Coronary artery (tissue), 2 donors: ENCODE measurements around the gene KAZN.

ENCODE experiments used
- DNase-seq: peaks from one replicate; pipeline ENCODE4 v3.0.0-alpha.2; 2017; ENCODE audit warnings: low spot score
- H3K27ac ChIP-seq, 2 donors: fragments of 200-600 bp; sonication (generic); one replicate each; pipeline ENCODE4 v1.5.1; 2016 to 2019
- H3K4me3 ChIP-seq: fragments of 200-600 bp; sonication (generic); 2 replicates; pipeline ENCODE4 v1.5.1; 2016; ENCODE audit warnings: mild to moderate bottlenecking, moderate library complexity
- TF ChIP-seq, protein P1 (sequence below): fragments of 200-600 bp; sonication (generic); IDR thresholded peaks from one replicate; pipeline ENCODE4 v1.5.1; 2019; ENCODE audit warnings: antibody characterized with exemption

The KAZN gene

DNA sequence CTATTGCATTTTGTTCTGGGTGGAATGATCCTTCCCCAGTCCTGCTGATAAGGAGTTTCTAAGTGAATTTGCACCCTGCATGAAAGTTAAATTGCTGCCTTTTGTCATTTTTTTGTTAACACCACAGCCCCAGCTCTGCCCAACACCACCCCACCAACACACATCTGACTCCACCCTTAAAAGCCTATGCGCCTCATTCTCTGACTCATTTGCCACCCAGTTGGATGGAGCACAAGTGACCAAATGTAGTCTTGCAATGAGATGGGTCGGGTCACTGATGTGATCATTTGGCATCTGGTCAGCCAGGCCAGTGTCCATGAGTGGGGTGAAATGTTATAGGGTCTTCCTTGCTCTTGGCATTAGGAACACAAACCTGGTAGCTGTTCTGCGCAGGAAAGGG, 256.8 kb downstream of the KAZN start:
- H3K4me3 ChIP-seq = no peak overlapping the region
- DNase-seq = no peak
- H3K27ac ChIP-seq = no peak overlapping the region
- TF ChIP-seq, protein P1, sequence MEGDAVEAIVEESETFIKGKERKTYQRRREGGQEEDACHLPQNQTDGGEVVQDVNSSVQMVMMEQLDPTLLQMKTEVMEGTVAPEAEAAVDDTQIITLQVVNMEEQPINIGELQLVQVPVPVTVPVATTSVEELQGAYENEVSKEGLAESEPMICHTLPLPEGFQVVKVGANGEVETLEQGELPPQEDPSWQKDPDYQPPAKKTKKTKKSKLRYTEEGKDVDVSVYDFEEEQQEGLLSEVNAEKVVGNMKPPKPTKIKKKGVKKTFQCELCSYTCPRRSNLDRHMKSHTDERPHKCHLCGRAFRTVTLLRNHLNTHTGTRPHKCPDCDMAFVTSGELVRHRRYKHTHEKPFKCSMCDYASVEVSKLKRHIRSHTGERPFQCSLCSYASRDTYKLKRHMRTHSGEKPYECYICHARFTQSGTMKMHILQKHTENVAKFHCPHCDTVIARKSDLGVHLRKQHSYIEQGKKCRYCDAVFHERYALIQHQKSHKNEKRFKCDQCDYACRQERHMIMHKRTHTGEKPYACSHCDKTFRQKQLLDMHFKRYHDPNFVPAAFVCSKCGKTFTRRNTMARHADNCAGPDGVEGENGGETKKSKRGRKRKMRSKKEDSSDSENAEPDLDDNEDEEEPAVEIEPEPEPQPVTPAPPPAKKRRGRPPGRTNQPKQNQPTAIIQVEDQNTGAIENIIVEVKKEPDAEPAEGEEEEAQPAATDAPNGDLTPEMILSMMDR = no peak

DNA sequence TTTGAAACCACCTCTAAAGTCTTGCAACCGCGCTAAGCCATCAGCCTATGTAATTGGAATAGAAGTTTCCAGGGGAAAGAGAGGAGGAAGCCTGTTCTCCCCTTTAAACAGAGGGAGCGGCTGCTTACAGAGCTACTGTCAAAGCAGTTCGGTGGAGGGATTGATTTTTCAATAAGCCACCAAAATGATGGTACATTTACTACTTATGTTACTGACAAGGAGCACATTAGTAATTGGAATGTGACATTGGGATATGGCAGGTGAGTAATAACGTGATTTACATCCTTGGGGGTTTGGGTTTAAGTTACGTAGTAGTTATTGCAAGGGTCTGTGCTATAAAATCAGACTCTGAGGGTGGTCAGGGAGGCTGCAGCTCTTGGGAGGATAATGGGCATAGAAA, 257.3 kb downstream of the KAZN start:
- H3K4me3 ChIP-seq = no peak overlapping the region
- no peak for DNase-seq
- H3K27ac ChIP-seq = no peak overlapping the region
- TF ChIP-seq, protein P1 = no peak

DNA sequence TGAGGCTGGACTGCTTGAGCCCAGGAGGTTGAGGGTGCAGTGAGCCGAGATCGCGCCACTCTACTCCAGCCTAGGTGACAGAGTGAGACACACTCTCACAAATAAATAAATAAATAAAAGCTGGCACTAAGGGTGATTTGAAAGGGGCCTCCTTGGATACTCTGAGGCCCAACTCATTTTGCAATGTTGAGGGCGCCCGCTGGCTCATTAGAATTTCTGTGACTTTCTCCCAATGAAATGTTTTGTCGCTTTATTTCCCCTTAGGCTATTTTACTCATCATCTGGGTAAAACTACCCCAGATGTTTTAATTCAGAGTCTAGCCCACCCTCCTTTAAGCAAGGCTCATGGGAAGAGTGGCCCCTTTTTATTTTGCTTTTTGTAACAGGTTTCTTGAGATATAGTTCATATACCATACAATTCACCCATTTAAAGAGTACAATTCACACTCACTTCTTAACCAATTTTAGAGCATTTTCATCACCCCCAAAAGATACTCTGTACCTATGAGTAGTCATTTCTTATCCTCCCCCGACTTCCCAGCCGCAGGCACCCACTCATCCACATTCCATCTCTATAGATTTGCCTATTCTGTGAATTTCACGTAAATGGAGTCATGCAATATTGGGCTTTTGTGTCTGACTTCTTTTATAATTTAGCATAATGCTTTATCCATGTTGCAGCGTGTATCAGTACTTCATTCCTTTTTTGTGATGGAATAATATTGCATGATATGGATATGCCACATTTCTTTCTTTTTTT, 259.1 kb downstream of the KAZN start:
- TF ChIP-seq, protein P1 = no peak
- no peak overlapping the region for H3K27ac ChIP-seq
- H3K4me3 ChIP-seq = no peak overlapping the region
- DNase-seq = no peak

DNA sequence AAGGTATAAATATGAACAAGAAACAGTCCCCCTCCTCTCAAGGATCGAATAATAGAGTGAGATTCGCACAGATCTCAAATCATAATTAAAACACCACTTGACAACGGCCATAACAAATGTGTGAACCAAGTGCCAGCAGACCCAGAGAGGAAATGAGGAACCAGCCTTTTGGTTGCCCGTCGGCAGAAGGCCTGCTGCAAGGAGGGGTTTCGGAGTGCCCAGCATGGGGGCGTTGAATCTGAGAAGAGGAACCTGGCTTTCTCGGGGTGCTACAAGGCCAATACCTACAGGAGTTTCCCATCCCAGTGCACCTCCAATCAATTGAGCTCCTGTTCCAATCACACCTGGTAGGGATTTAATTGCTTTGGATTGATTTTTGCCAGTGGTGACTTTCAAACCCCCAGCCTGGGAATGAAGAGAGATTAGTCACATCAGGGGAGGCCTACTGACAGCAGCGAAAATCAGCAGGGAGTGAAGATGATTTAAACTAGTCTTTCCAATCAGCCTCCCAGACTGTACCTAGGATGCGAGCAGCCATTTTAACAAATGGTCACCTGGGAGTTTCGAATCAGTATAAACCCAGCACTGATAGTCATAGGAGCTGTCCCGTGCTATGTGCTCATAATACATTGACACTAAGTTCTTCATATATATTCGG, 263.8 kb downstream of the KAZN start:
- Histone ChIP-seq H3K27ac (no peak overlapping the region), H3K4me3 (no peak overlapping the region)
- TF ChIP-seq, protein P1 = no peak
- DNase-seq = no peak

DNA sequence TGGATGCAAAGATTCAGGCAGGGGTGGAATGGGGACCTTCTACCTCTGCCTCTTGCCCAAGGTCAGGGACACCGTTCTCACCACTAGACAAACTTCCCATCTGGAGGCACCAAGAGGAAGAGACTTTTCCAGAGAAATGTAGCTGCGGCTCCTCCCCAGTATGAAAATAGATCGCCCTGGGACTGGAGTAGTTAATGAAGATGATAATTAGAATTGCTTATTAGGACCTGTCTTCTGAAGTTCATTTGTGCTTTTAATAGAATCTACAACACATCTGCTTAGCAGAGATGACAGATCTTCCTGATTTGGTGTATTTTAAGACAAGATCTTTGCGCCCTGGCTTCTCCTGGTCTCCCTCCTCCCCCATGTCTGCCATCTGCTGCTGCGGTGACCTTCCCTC, 266.6 kb downstream of the KAZN start:
- H3K27ac ChIP-seq = no peak overlapping the region
- DNase-seq = no peak
- H3K4me3 ChIP-seq = no peak overlapping the region
- TF ChIP-seq, protein P1 = no peak

DNA sequence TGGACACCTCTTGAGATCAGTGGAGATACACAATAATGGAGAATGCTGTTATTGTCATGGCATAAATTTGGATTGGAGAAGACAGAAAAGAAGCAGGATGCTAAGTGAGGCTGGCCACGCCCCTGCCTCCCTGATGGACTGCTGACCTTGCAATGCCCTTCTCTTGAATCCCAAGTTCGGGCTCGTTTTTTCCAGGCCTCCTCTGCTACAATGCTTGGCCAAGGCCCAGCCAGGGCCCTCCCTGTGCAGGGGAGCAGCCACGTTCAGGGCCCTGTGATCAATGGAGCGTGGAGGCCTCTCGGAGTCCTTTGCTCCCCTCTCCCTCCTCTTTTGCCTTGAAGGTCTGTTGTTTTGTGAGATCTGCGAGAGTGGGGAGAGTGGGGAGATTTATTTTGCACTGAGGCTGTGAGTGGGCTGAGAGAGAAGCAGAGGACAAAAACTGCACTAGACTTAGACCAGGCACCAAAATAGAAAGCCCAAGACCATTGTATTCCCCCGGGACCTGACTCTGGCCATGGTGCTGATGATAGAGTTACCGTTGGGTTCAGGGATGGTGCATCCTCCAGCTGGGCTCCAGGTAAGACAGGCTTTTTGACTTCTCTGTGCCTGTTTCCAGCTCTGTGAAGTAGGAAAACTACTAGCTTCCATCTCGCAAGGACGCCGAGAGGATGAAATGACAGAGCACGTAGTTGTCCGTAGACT, 268.6 kb downstream of the KAZN start:
- TF ChIP-seq, protein P1 = no peak
- Histone ChIP-seq H3K4me3 (no peak overlapping the region), H3K27ac (no peak overlapping the region)
- no peak for DNase-seq
